K562 (cell line): Measurements from ENCODE around the gene LARP7. TPM values are rescaled to one million over a fixed set of nuclear protein-coding genes. Genes with fewer than 3 reads are reported as not detected.
"Not testable (repeated sequence)": the region's sequence is repeated elsewhere in the genome, so short reads cannot be mapped to it uniquely, and the experiment has no call there.

Experiments
- ATAC-seq: fragments of 200-7000 bp; cut with Tn5 transposase; 3 replicates; pipeline ENCODE4 v1.9.1; 2020; ENCODE audit warnings: moderate library complexity
- BruUV-seq: library from RNA; stranded (reverse); fragments of 400-500 nt; replicated peaks from 2 replicates; lab custom pipeline; 2021; lab: Mats Ljungman, UMichigan
- CTCF ChIA-PET: fragments of 300-600 bp; formaldehyde crosslinking; extraction: SDS; loops from one replicate; lab custom pipeline; 2021; ENCODE audit warnings: low intra/inter-chr PET ratio; lab: Yijun Ruan, JAX
- POLR2A ChIA-PET: fragments of 300-600, 350-650 bp; sonication (Branson Sonifier 250); formaldehyde crosslinking; extraction: SDS; loops from one replicate; lab custom pipeline; 2021; ENCODE audit warnings: antibody characterized with exemption, inconsistent platforms; lab: Yijun Ruan, JAX
- DNase-seq, 4 experiments: peaks; one replicate each; pipeline versions ENCODE4 v3.0.0 to v3.0.0-alpha.2; 2011 to 2018; ENCODE audit warnings: low spot score in 3 of 4, mixed read lengths in 3 of 4; ENCODE audit errors: extremely low read depth in 1 of 4
- FAIRE-seq: peaks from 2 replicates; lab custom pipeline; 2011; peaks lifted over from hg19 to GRCh38; lab: Jason Lieb, UNC
- H2AFZ ChIP-seq: 2 replicates; pipeline ENCODE4 v1.6.0; 2011; ENCODE audit warnings: low read depth, low read length, control low read depth, inconsistent platforms
- H3K27ac ChIP-seq: fragments of 200-600 bp; 3 replicates; pipeline ENCODE4 v1.8.0; 2011; ENCODE audit warnings: low read depth, mild to moderate bottlenecking, control low read depth, inconsistent platforms, low read length, moderate library complexity, mixed read lengths; ENCODE audit errors: extremely low read depth
- H3K27me3 ChIP-seq, 2 experiments: fragments of 300-600 bp in 1 of 2; 2 replicates in 1 of 2; 3 replicates in 1 of 2; pipeline versions ENCODE4 v1.6.0 to v1.8.0; 2011; ENCODE audit warnings: inconsistent platforms in 2 of 2, low read length in 2 of 2, mild to moderate bottlenecking in 1 of 2, mixed read lengths in 1 of 2, moderate library complexity in 1 of 2; ENCODE audit not compliant: control insufficient read depth in 2 of 2, insufficient read depth in 2 of 2
- H3K36me3 ChIP-seq: fragments of 300-600 bp; 3 replicates; pipeline ENCODE4 v1.8.0; 2011; ENCODE audit warnings: mild to moderate bottlenecking, low read length, inconsistent platforms; ENCODE audit not compliant: control insufficient read depth, insufficient read depth
- H3K4me1 ChIP-seq, 2 experiments: fragments of 200-600 bp in 1 of 2; replicated peaks in 1 of 2; 2 replicates in 1 of 2; 3 replicates in 1 of 2; pipeline versions ENCODE4 v1.5.1 to v1.8.0; 2011; ENCODE audit warnings: inconsistent platforms in 2 of 2, low read length in 2 of 2, mild to moderate bottlenecking in 1 of 2, mixed read lengths in 1 of 2, moderate library complexity in 1 of 2; ENCODE audit not compliant: control insufficient read depth in 2 of 2, insufficient read depth in 2 of 2
- H3K4me2 ChIP-seq: 2 replicates; pipeline ENCODE4 v1.6.1; 2011; ENCODE audit warnings: low read length, control low read depth, inconsistent platforms, mixed read lengths; ENCODE audit not compliant: insufficient read depth
- H3K4me3 ChIP-seq: fragments of 200-600 bp; sonication (generic), shearing (Covaris generic); 2 replicates; pipeline ENCODE4 v1.5.1; 2016; ENCODE audit warnings: control low read depth, inconsistent platforms
- H3K79me2 ChIP-seq: fragments of 200-600 bp; 3 replicates; pipeline ENCODE4 v1.8.0; 2011; ENCODE audit warnings: low read length, inconsistent platforms; ENCODE audit not compliant: control insufficient read depth, insufficient read depth
- H3K9ac ChIP-seq, 2 experiments: 2 replicates each; pipeline versions ENCODE4 v1.6.0 to v1.6.1; 2011; ENCODE audit warnings: low read depth in 2 of 2, low read length in 2 of 2, control low read depth in 1 of 2, inconsistent platforms in 1 of 2, mild to moderate bottlenecking in 1 of 2, mixed read lengths in 1 of 2; ENCODE audit not compliant: insufficient read depth in 1 of 2
- H3K9me1 ChIP-seq: one replicate; pipeline ENCODE4 v1.6.0; 2011; ENCODE audit warnings: inconsistent platforms, mild to moderate bottlenecking, low read length, moderate library complexity; ENCODE audit not compliant: control insufficient read depth, insufficient read depth
- H3K9me3 ChIP-seq: replicated peaks from 2 replicates; pipeline ENCODE4 v1.5.1; 2011; ENCODE audit warnings: low read depth, low read length, inconsistent platforms; ENCODE audit not compliant: control insufficient read depth, insufficient read depth
- H4K20me1 ChIP-seq: replicated peaks from 2 replicates; pipeline ENCODE4 v1.6.1; 2011; ENCODE audit warnings: low read length, inconsistent platforms, mixed read lengths; ENCODE audit not compliant: control insufficient read depth, insufficient read depth
- E2F4 ChIP-seq: sonication (generic); formaldehyde crosslinking; IDR thresholded peaks from 2 replicates; pipeline ENCODE4 v1.8.0; 2022; ENCODE audit warnings: mild to moderate bottlenecking, low read depth, missing genetic modification reagents
- GABPB2 ChIP-seq: fragments of 250-450 bp; sonication (Bioruptor Pico); conservative IDR thresholded peaks from 2 replicates; pipeline ENCODE4 v1.5.1; 2021; ENCODE audit warnings: mild to moderate bottlenecking
- KLF1 ChIP-seq: fragments of 450-650 bp; IDR thresholded peaks from 2 replicates; pipeline ENCODE4 v1.6.1; 2016; ENCODE audit warnings: missing genetic modification characterization, missing compliant biosample characterization
- NEUROD1 ChIP-seq: fragments of 150-350 bp; IDR thresholded peaks from 2 replicates; pipeline ENCODE4 v1.6.1; 2014; ENCODE audit warnings: borderline replicate concordance, low read length, low read depth; ENCODE audit not compliant: partially characterized antibody
- ZNF23 ChIP-seq: fragments of 250-450 bp; sonication (Bioruptor Pico); IDR thresholded peaks from 2 replicates; pipeline ENCODE4 v1.4.0; 2020; ENCODE audit warnings: mild to moderate bottlenecking
- ZNF311 ChIP-seq: fragments of 250-450 bp; sonication (Bioruptor Pico); IDR thresholded peaks from 2 replicates; pipeline ENCODE4 v1.4.0; 2020; ENCODE audit warnings: mild to moderate bottlenecking, moderate library complexity
- WGBS: fragments of 100-300 bp; shearing (Covaris generic); methylation state at CpG from one replicate; pipeline ENCODE4 v1.1.6; 2016; ENCODE audit warnings: low coverage, mixed read lengths; ENCODE audit not compliant: insufficient coverage; ENCODE audit errors: missing lambda C conversion rate; 5-methylcytosine and 5-hydroxymethylcytosine counted together
- in situ Hi-C: fragments of 300-500 bp; cut with MboI; formaldehyde crosslinking; loops from 4 replicates; pipeline ENCODE4 v1.15.0; 2018; ENCODE audit warnings: inconsistent platforms, mixed read lengths
- intact Hi-C: fragments of 100-400 bp; cut with micrococcal nuclease; formaldehyde crosslinking; loops from 2 replicates; pipeline ENCODE4 v1.14.2; 2022
- polyA plus RNA-seq, 8 experiments: library from polyadenylated mRNA; depleted of rRNA in 4 of 8; stranded (reverse) in 5 of 8; unstranded in 3 of 8; fragments of >200 nt; fragmentation: Nextera tagmentation in 2 of 8; fragmentation: Illumina TruSeq in 1 of 8; extraction: Ambion mirVana in 2 of 8; extraction: Trizol in 1 of 8; gene quantifications; 2 replicates each; pipeline versions ENCODE4 v1.2.1 to v1.2.3, GENCODE V29; 2011 to 2014; ENCODE audit warnings: inconsistent platforms in 1 of 8, missing spikeins in 1 of 8
- total RNA-seq, 7 experiments: library from RNA; depleted of rRNA in 6 of 7; stranded (reverse); fragments of >200 nt in 6 of 7; fragmentation: Illumina TruSeq in 2 of 7; extraction: Trizol in 2 of 7; gene quantifications; 2 replicates each; pipeline versions ENCODE4 v1.2.1 to v1.2.3, GENCODE V29; 2011 to 2021; ENCODE audit warnings: low replicate concordance in 1 of 7
- TF ChIP-seq, protein P1 (sequence below), 2 experiments: fragments of 450-650 bp in 1 of 2; sonication (generic) in 1 of 2; formaldehyde crosslinking; conservative IDR thresholded peaks; 2 replicates each; pipeline versions ENCODE4 v1.4.0 to v1.8.1; 2020 to 2022; ENCODE audit warnings: mild to moderate bottlenecking in 1 of 2, missing genetic modification reagents in 1 of 2
- TF ChIP-seq, protein P2 (sequence below): fragments of 450-650 bp; formaldehyde crosslinking; conservative IDR thresholded peaks from 2 replicates; pipeline ENCODE4 v1.4.0; 2022; ENCODE audit warnings: mild to moderate bottlenecking, missing genetic modification characterization

The LARP7 gene
- total and polyA plus RNA-seq, 9 of the 15 experiments (the other 6 are each of a cell fraction or from before 2014, with no cell fraction given): 30.1 to 76.9 (median 56.0) TPM

GRCh38 chr4:112644595-112645535 is 7.9 kb downstream of the LARP7 start:
- H4K20me1 ChIP-seq, H3K9me3 ChIP-seq, H3K9me1 ChIP-seq, ATAC-seq, CTCF ChIA-PET, POLR2A ChIA-PET, FAIRE-seq, H3K27me3 ChIP-seq, intact Hi-C loops, H3K4me1 ChIP-seq, H2AFZ ChIP-seq, H3K79me2 ChIP-seq, DNase-seq, H3K4me2 ChIP-seq, H3K4me3 ChIP-seq, H3K9ac ChIP-seq, in situ Hi-C loops, H3K27ac ChIP-seq, BruUV-seq: not testable (repeated sequence)
- WGBS: 89% methylated on average over 10 of the region's 10 CpGs
- H3K36me3 ChIP-seq: peaks cover 42% of the 10 kb centered on the region

GRCh38 chr4:112645541-112646329 is 8.8 kb downstream of the LARP7 start:
- Histone ChIP-seq H3K27me3 (no peaks in the 10 kb centered on the region), H3K9ac (no peak overlapping the region), H4K20me1 (no peaks in the 10 kb centered on the region), H3K9me1 (no peaks in the 10 kb centered on the region), H3K4me2 (no peak overlapping the region), H3K9me3 (no peaks in the 10 kb centered on the region), H3K36me3 (peaks cover 48% of the 10 kb centered on the region), H3K79me2 (peaks cover 8% of the 10 kb centered on the region; the same call in 1 of the 3 replicates), H2AFZ (no peak overlapping the region), H3K4me3 (no peak overlapping the region), H3K27ac (no peak overlapping the region), H3K4me1 (peaks cover 0 to 4% of the 10 kb centered on the region in 2 experiments; a peak in 1 of 5 replicates)
- 88% methylated on average over 8 of the region's 8 CpGs for WGBS
- POLR2A ChIA-PET: interaction anchor here (0.6 kb wide), 1 partner anchor 13 kb away, joined by 5 read pairs; no protein-coding TSS in a partner anchor
- ATAC-seq: no peak
- CTCF ChIA-PET: no interaction called here
- no TSS peak for BruUV-seq
- intact Hi-C loops (no loop called here), in situ Hi-C loops (no loop called here)
- DNase-seq: no peak
- no peak for FAIRE-seq
- TF ChIP-seq, protein P1, sequence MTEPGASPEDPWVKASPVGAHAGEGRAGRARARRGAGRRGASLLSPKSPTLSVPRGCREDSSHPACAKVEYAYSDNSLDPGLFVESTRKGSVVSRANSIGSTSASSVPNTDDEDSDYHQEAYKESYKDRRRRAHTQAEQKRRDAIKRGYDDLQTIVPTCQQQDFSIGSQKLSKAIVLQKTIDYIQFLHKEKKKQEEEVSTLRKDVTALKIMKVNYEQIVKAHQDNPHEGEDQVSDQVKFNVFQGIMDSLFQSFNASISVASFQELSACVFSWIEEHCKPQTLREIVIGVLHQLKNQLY (CRISPR knock-in tag; conservative IDR thresholded peaks at IDR 0.05): no peak
- TF ChIP-seq ZNF311 (CRISPR knock-in tag): no peak
- TF ChIP-seq NEUROD1: no peak
- TF ChIP-seq, protein P2, sequence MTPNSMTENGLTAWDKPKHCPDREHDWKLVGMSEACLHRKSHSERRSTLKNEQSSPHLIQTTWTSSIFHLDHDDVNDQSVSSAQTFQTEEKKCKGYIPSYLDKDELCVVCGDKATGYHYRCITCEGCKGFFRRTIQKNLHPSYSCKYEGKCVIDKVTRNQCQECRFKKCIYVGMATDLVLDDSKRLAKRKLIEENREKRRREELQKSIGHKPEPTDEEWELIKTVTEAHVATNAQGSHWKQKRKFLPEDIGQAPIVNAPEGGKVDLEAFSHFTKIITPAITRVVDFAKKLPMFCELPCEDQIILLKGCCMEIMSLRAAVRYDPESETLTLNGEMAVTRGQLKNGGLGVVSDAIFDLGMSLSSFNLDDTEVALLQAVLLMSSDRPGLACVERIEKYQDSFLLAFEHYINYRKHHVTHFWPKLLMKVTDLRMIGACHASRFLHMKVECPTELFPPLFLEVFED: no peak
- no peak for TF ChIP-seq KLF1 (tag)
- no peak for TF ChIP-seq GABPB2
- TF ChIP-seq ZNF23 (CRISPR knock-in tag): no peak
- no peak for TF ChIP-seq E2F4 (CRISPR knock-in tag)
